GM21381 (cell line): ENCODE data around the gene RFX1.
"Not testable (repeated sequence)": the region's sequence is repeated elsewhere in the genome, so short reads cannot be mapped to it uniquely, and the experiment has no call there.

Source experiments
- ATAC-seq: cut with Tn5 transposase; IDR thresholded peaks from one replicate; pipeline ENCODE4 v1.9.1; 2021; ENCODE audit warnings: mild to moderate bottlenecking, moderate library complexity; ENCODE audit not compliant: unreplicated experiment

RFX1 gene

GRCh38 chr19:13979686-13980085 is 26.4 kb downstream of the RFX1 start:
- no peak for ATAC-seq

DNA sequence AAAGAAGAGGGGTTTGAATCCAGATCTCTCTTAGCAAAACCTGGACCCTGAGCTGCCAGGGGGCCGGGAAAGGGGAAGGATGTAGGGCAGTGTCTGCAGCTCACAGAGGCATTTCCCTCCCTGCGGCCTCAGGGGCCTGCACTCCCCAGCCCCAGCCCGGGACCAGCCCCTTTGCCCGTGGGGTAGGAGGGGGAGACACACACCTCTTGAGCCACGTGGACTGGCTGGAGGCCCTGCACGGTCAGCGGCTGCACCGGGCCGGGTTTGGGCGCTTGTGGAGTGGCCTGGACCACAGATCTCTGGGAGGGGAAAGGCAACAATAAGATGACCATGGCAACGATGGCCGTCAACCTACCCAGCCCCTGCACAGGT is 26.9 kb downstream of the RFX1 start:
- no peak for ATAC-seq

DNA sequence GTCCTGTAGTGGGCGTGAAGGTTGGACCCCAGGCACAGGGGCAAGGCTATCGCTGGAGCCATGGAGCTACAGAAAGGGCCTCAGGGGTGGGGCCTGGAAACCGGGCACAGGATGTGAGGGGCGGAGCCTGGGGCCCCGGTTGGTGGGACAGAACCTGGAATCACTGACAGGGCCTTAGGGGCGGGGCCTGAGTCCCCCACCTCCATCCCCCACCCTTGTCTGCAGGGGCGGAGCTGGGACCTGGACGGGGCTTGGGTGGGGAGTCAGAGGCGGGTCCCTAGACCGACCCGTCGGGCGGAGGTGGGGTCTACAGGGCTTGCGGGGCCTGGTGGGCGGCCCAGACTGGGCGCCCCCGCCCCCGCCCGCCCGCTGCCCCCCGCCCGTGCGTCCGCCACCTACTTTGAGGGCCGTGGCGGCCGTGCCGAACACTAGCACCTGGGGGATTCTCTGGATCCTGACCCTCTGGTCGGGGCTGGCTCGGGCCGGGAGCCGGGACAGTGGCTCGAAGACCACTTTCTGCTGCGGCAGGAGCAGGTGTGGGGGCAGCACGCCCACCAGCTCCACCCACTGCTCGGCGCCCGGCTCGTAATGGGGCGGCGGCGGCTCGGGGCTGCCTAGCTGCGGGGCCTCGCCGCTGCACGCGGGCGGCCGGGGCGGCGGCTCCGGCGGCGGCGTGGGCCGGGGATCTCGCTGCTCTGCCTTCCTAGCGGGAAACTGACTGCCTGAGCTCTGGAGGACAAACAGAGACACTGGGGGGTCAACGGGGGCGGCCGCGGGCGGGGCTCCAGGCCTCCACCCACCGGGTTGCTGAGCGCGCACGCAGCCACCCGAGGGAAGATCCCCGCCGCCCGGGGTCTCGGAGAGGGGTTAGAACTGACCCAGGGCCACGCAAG is 27.5 kb downstream of the RFX1 start:
- ATAC-seq: no peak

DNA sequence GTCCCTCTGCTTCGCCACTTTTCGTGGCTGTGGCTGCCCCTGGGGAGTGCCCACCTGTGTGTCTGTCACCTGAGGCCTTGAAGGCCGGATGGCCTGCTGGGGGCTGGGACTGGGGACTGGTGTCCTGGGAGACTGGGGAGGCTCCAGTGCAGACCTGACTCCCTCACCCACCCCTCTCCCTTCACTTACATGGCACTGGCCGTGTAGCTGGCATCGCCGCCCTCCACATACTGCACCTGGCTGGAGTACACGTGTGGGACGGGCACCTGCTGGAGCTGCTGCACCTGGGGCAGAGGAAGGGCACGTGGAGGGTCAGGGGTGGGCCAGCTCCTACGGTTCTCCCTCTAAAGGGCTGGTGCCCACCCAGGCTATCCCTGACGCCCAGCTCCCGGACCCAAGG is 28.3 kb downstream of the RFX1 start:
- no peak for ATAC-seq

DNA sequence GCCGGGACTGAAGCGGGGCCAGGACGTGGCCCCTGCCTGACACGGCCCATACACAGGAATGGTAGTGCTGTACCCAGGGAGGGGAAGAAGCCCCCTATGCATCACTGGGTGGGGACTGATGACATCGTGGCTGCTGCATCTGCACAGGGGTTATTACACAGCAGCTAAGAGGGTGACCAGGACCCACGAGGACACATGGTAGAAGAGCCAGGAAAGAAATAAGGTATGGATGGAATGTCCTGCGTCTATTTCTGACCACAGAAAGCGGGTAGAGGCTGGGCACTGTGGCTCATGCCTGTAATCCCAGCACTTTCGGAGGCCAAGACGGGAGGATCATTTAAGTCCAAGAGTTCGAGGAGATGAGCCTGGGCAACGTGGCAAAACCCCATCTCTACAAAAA is 29.7 kb downstream of the RFX1 start:
- ATAC-seq: no peak

DNA sequence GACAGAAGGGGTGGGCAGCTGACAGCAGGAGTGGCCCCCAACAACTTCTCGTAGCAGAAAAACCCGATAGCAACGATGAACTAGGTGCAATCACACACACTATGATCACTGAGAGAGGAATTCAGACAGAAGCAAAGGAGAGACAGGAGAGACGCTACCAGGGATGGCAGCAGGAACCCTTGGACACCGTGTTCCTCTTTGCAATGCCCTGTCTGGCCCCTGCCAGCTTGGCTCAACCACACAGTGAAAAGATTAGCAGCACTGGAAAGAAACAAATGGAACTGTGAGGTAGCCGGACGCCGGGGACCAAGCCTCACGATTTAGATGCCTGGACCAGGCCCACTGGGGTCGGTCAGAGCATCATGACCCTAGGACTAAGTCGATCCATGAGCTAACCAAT is 30.2 kb downstream of the RFX1 start:
- ATAC-seq: no peak

DNA sequence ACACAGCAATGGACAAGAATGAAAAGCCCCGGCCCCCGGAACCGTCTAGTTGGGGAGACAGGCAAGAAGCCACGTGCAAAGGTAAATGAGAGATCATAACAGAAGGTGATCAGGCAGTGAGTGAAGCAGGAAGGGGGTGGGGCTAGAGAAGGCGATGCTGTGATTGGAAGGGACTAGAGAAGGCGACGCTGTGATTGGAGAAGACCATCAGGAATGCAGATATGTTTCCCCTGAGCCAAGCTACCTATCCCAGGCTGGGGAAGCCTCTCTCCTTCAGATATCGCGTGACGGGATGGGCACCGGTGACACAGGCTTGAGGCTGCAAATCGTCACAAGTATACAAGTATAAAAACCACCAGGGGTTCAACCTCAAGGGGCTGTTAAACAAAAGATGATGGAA is 32.0 kb downstream of the RFX1 start:
- ATAC-seq: no peak

GRCh38 chr19:13973479-13973878 is 32.6 kb downstream of the RFX1 start:
- not testable (repeated sequence) for ATAC-seq

DNA sequence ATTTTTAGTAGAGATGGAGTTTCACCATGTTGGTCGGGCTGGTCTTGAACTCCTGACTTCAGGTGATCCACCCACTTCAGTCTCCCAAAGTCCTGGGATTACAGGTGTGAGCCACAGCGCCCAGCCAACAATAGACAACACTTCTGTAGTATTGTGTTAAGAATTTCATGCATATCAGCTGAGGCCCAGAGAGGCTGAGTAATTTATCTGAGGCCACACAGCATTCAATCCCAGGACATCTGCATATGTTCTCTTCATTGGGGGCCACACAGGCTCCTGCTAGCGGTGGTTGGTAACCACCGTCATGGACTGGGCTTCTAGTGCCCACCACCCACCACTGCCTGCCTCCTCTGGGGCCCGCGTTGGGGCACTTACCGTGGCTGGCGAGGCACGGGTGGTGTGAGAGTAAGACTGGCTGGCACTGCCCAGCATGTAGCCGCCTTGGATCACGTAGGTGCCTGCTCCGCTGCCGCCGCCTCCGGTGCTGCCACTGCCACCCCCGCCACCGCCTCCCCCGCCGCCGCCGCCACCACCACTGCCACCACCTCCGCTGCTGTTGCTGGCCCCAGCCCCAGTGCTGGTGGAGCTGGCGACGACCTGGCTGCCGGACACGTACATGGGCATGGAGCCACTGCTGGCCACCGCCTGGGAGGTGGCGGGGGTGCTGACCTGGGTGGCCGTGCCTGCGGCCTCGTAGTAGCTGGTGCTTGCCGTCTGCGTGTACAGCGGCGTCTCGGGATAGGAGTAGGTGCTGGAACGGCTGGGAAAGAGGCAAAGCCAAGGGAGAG is 33.6 kb downstream of the RFX1 start:
- no peak for ATAC-seq

- not testable (repeated sequence) for ATAC-seq
These were observed 34.3 kb downstream of the RFX1 start for GRCh38 chr19:13971868-13972267.

DNA sequence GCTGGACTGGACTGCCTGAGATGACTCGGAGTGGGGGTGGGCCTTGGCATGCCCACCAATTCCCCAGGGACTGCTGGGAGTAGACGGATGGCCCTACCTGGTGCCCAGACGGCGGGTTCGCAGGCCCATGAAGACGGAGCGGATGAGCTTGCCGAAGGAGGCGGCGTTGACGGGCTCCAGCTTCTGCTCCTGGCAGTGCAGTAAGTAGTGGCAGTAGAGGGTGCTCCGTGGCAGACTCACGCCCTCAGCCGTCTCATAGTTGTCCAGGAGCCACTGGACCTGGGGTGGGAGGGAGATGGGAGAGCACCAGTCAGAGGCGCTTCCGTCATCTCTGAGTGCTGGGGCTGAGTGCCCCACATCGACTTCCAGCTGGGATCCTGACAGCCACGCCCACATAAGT is 36.2 kb downstream of the RFX1 start:
- no peak for ATAC-seq

- ATAC-seq: no peak
These were observed 37.1 kb downstream of the RFX1 start for GRCh38 chr19:13968999-13969398.

GRCh38 chr19:13968383-13968935 is 37.7 kb downstream of the RFX1 start:
- no peak for ATAC-seq

DNA sequence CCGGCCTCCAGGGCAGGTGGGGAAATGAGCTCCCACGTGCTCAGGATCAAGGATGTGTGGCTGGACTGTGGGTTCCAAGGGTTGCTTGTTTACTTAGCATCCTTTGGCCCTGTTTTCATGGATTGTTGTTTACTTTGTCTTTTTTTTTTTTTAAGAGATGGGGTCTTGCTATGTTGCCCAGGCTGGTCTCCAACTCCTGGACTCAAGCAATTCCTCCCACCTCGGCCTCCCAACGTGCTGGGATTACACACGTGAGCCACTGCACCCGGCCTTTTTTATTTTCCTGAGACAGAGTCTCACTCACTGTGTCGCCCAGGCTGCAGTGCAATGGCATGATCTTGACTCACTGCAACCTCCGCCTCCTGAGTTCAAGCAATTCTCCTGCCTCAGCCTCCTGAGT is 38.9 kb downstream of the RFX1 start:
- not testable (repeated sequence) for ATAC-seq

DNA sequence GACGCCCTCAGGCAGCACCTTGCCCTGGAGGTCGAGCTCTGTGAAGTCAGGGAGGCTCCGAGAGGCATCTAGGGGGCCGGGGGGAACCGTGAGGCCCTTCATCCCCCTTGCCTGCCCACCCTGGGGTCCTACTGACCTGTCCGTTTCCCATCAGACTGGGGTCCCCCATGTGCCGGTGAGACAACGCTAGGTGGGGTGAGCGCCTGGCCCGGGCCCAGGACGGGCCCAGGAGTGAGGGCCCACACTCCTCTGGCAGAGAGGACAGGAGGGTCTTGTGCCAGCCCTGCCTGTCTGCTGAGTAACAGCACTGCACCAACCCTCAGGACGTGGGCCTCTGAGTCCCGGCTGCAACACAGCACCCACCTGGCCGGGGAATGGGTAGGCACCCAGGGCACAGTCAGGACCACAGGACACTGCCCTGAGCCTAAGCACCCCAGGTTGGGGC is 39.4 kb downstream of the RFX1 start:
- no peak for ATAC-seq

- ATAC-seq: no peak
These were observed 40.0 kb downstream of the RFX1 start for GRCh38 chr19:13965926-13966683.

- no peak for ATAC-seq
These were observed 40.7 kb downstream of the RFX1 start for GRCh38 chr19:13965377-13965896.

- ATAC-seq: no peak
These were observed 41.3 kb downstream of the RFX1 start for GRCh38 chr19:13964776-13965175.

DNA sequence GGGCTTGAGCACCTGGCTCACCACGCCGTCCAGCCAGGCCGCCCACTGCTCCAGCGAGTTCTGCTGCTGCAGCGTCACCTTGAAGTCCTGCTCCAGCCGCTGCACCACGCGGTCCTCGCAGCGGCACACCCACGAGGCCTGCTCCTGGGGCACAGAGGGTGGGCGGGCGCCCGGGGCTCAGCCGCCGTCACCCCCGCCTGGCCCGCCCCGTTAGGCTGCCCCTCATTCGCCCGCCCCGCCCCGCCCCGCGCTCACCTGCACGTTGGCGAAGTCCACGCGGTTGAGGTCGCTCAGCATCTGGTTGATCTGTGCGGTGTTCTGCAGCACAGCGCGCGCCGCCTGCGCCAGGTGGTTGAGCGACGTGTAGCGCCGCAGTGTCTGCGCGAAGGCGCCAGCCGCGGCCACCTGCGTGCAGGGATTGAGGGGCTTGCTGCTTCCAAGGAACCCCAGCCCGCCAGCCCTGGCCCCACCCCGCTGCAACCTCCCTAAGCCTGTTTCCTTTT is 42.5 kb downstream of the RFX1 start:
- ATAC-seq: no peak
